ENCODE measurements around the gene CCDC85B.

CCDC85B gene

GRCh38 chr11:65937766-65938165 is 47.3 kb downstream of the CCDC85B start:
- Histone ChIP-seq H3K9ac (ENCODE audit: insufficient read length, low read depth) (no peak overlapping the region), H3K4me1 (ENCODE audit: insufficient read depth, insufficient read length) (peaks cover 7% of the 10 kb centered on the region), H3K27me3 (ENCODE audit: insufficient read depth, insufficient read length) (no peaks in the 10 kb centered on the region), H3K9me3 (ENCODE audit: insufficient read depth, low read length) (no peaks in the 10 kb centered on the region), H3K36me3 (ENCODE audit: insufficient read depth, insufficient read length, low read length) (no peaks in the 10 kb centered on the region), H3K4me3 (ENCODE audit: insufficient read length, low read depth) (no peak overlapping the region)
- no peak for TF ChIP-seq SUZ12 (IDR thresholded peaks at IDR 0.05; ENCODE audit: extremely low read depth, insufficient read depth, insufficient read length)
- no peak for TF ChIP-seq YY1 (IDR thresholded peaks at IDR 0.05; ENCODE audit: insufficient read depth, insufficient read length)
- TF ChIP-seq ZNF274 (IDR thresholded peaks at IDR 0.05; ENCODE audit: low read depth, low read length): no peak
- DNase-seq (ENCODE audit: low read depth, low spot score): no peak
